ENCODE measurements around the gene SLC6A2. TPM values are rescaled to one million over a fixed set of nuclear protein-coding genes. Genes with fewer than 3 reads are reported as not detected.

The SLC6A2 gene
- total and polyA plus RNA-seq, 2 experiments from 2014 or later, result 0.35 to 0.39 TPM

Other genes with a start within 250 kb of the SLC6A2 start
- gene MMP2, start 176.8 kb upstream of the SLC6A2 start, total RNA-seq (2014; rRNA removed; shearing (Covaris generic)), result 40.2 and 43.8 TPM in 2 replicates
- 25.2 and 25.6 TPM in 2 replicates for gene MMP2, start 176.8 kb upstream of the SLC6A2 start, polyA plus RNA-seq (2016; fragmentation: Nextera tagmentation; extraction: Ambion mirVana)
- gene LPCAT2, start 146.9 kb upstream of the SLC6A2 start, total RNA-seq (2014; rRNA removed; shearing (Covaris generic)), result 13.4 and 23.8 TPM in 2 replicates
- 7.8 and 8.8 TPM in 2 replicates for gene LPCAT2, start 146.9 kb upstream of the SLC6A2 start, polyA plus RNA-seq (2016; fragmentation: Nextera tagmentation; extraction: Ambion mirVana)
- 0.27 and 0.83 TPM in 2 replicates for gene CAPNS2, start 89.3 kb upstream of the SLC6A2 start, total RNA-seq (2014; rRNA removed; shearing (Covaris generic))
- gene CAPNS2, start 89.3 kb upstream of the SLC6A2 start, polyA plus RNA-seq (2016; fragmentation: Nextera tagmentation; extraction: Ambion mirVana), result not detected in 2 replicates
- not detected in 2 replicates for gene CES1, start 177.1 kb downstream of the SLC6A2 start, total RNA-seq (2014; rRNA removed; shearing (Covaris generic))
- 0.64 and 1.5 TPM in 2 replicates for gene CES1, start 177.1 kb downstream of the SLC6A2 start, polyA plus RNA-seq (2016; fragmentation: Nextera tagmentation; extraction: Ambion mirVana)
- gene CES5A, start 219.4 kb downstream of the SLC6A2 start, total RNA-seq (2014; rRNA removed; shearing (Covaris generic)), result not detected in 2 replicates
- not detected in 2 replicates for gene CES5A, start 219.4 kb downstream of the SLC6A2 start, polyA plus RNA-seq (2016; fragmentation: Nextera tagmentation; extraction: Ambion mirVana)